Activated CD4-positive, alpha-beta memory T cell treated with anti-CD3 and anti-CD28 coated beads for 36 hours (primary cell): ENCODE data around the gene GARNL3. TPM values are rescaled to one million over a fixed set of nuclear protein-coding genes. Genes with fewer than 3 reads are reported as not detected.

Source experiments
- CTCF ChIA-PET: fragments of 350-600 bp; sonication (Branson Sonifier 250); formaldehyde crosslinking; loops from one replicate; lab custom pipeline; 2021; ENCODE audit warnings: antibody characterized with exemption, inconsistent platforms; lab: Charles Lee
- POLR2A ChIA-PET: fragments of 350-600 bp; sonication (Branson Sonifier 250); formaldehyde crosslinking; loops from one replicate; lab custom pipeline; 2021; ENCODE audit warnings: antibody characterized with exemption; lab: Charles Lee
- DNase-seq: peaks from one replicate; pipeline ENCODE4 v3.0.0-alpha.2; 2020
- H3K27ac Mint-ChIP-seq: one replicate; pipeline ENCODE4 v1.8.0; 2021; ENCODE audit warnings: mixed read lengths
- H3K27me3 Mint-ChIP-seq: one replicate; pipeline ENCODE4 v1.8.0; 2021; ENCODE audit warnings: mixed read lengths
- H3K36me3 Mint-ChIP-seq: one replicate; pipeline ENCODE4 v1.8.0; 2021; ENCODE audit warnings: mixed read lengths
- H3K4me1 Mint-ChIP-seq: one replicate; pipeline ENCODE4 v1.8.0; 2021; ENCODE audit warnings: low read depth, mixed read lengths
- H3K4me3 Mint-ChIP-seq: one replicate; pipeline ENCODE4 v1.8.0; 2021; ENCODE audit warnings: mild to moderate bottlenecking, mixed read lengths
- H3K9me3 Mint-ChIP-seq: one replicate; pipeline ENCODE4 v1.8.0; 2021; ENCODE audit warnings: mixed read lengths
- intact Hi-C: fragments of 100-400 bp; cut with micrococcal nuclease; formaldehyde crosslinking; loops from one replicate; pipeline ENCODE4 v1.15.1; 2023
- total RNA-seq, 2 experiments: library from RNA; stranded (reverse); gene quantifications; one replicate each; pipeline ENCODE4 v1.2.3, GENCODE V29; 2021

GARNL3 gene
- total RNA-seq, 2 experiments from 2014 or later, result 3.5 to 3.9 TPM

- ChIA-PET POLR2A (no interaction called here), CTCF (no interaction called here)
- intact Hi-C loops, result no loop called here
Observed at GRCh38 chr9:127361561-127361960, 97.0 kb downstream of the GARNL3 start.

DNA sequence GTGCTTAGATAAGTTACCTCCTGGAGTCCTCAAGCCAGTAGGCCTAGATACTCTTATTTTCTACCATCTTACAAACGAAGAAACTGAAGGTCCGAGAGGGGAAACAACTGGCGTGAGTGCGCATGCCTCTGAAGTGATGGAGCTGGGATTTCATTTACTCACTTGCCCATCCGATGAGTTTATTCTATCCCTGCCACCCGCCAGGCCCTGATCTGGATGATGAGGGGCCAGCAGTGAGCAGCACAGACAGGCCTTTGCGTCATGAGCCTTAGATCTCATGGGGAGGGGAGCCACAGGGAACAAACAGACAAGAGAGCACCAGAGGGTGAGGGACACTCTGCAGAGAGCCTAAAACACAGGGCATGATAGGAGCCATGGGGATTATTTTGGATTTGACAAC is 98.3 kb downstream of the GARNL3 start:
- POLR2A ChIA-PET, result no interaction called here
- no peaks in the 10 kb centered on the region for H3K36me3 Mint-ChIP-seq
- no peak for DNase-seq
- peaks cover 7% of the 10 kb centered on the region for H3K27me3 Mint-ChIP-seq
- no peaks in the 10 kb centered on the region for H3K9me3 Mint-ChIP-seq
- H3K27ac Mint-ChIP-seq, result no peak overlapping the region
- CTCF ChIA-PET, result no interaction called here
- H3K4me1 Mint-ChIP-seq, result no peaks in the 10 kb centered on the region
- intact Hi-C loops, result no loop called here
- H3K4me3 Mint-ChIP-seq, result no peak overlapping the region

More at GRCh38 chr9:127361561-127361960, 97.0 kb downstream of the GARNL3 start:
- Mint-ChIP-seq H3K4me3 (no peak overlapping the region), H3K4me1 (no peaks in the 10 kb centered on the region), H3K9me3 (no peaks in the 10 kb centered on the region), H3K27me3 (peaks cover 3% of the 10 kb centered on the region), H3K27ac (no peak overlapping the region), H3K36me3 (no peaks in the 10 kb centered on the region)
- DNase-seq, result no peak

GRCh38 chr9:127365461-127365860 is 100.9 kb downstream of the GARNL3 start:
- Mint-ChIP-seq H3K9me3 (no peaks in the 10 kb centered on the region), H3K36me3 (no peaks in the 10 kb centered on the region), H3K27me3 (peaks cover 25% of the 10 kb centered on the region), H3K4me3 (no peak overlapping the region), H3K4me1 (no peaks in the 10 kb centered on the region), H3K27ac (no peak overlapping the region)
- intact Hi-C loops, result no loop called here
- DNase-seq, result no peak
- ChIA-PET CTCF (no interaction called here), POLR2A (no interaction called here)

GRCh38 chr9:127366594-127366993 is 102.0 kb downstream of the GARNL3 start:
- Mint-ChIP-seq H3K9me3 (no peaks in the 10 kb centered on the region), H3K27me3 (peaks cover 34% of the 10 kb centered on the region), H3K4me1 (no peaks in the 10 kb centered on the region), H3K4me3 (no peak overlapping the region), H3K27ac (no peak overlapping the region), H3K36me3 (no peaks in the 10 kb centered on the region)
- DNase-seq, result no peak
- ChIA-PET CTCF (no interaction called here), POLR2A (no interaction called here)
- intact Hi-C loops, result no loop called here

- no peak overlapping the region for H3K27ac Mint-ChIP-seq
- POLR2A ChIA-PET, result no interaction called here
- no peaks in the 10 kb centered on the region for H3K36me3 Mint-ChIP-seq
- intact Hi-C loops, result no loop called here
- CTCF ChIA-PET, result no interaction called here
- no peak for DNase-seq
- H3K4me3 Mint-ChIP-seq, result no peak overlapping the region
- no peaks in the 10 kb centered on the region for H3K4me1 Mint-ChIP-seq
- no peaks in the 10 kb centered on the region for H3K9me3 Mint-ChIP-seq
- H3K27me3 Mint-ChIP-seq, result peaks cover 46% of the 10 kb centered on the region
Observed at GRCh38 chr9:127368852-127369402, 104.4 kb downstream of the GARNL3 start.

DNA sequence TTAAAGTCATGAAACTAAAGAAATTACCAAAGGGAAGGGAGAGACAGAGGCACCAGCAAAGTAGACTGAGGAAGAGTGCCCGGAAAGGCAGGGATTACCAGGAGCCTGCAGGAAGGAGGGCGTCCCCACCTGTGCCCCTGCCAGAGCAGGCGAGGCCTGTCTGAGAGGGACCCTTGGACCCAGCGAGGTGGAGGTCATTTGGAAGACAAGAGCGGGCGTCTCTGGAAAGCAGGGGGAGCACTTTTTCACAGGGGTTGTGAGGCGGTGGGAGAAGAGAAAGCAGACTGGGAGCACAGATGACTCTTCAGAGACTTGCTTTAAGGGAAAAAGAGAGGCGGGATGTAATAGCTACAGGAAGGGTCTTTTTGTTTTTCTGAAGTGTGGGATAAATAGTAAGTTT is 104.9 kb downstream of the GARNL3 start:
- Mint-ChIP-seq H3K4me3 (no peak overlapping the region), H3K27me3 (peaks cover 47% of the 10 kb centered on the region), H3K9me3 (no peaks in the 10 kb centered on the region), H3K27ac (no peak overlapping the region), H3K4me1 (no peaks in the 10 kb centered on the region), H3K36me3 (no peaks in the 10 kb centered on the region)
- intact Hi-C loops, result no loop called here
- DNase-seq, result no peak
- ChIA-PET POLR2A (no interaction called here), CTCF (no interaction called here)

DNA sequence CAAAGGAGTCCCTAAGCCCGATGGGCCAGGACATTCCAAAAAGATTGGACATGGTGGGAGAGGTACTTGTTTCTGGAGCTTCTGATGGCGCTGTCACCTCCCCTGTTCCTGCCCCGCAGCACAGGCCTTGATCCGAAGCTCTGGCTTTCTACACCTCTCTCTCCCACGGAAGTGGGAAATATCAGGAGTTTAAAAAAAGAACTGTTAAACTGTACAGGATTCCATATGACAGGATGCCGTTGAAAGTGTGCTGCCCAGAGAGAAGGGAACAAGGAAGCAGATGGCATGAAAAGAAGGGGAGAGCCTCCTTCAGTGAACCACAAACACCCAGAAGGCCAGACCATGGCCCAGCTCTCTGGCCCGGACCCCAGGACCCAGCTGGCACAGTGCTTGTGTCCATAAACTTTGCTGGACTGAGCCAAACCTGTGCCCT is 105.6 kb downstream of the GARNL3 start:
- POLR2A ChIA-PET, result no interaction called here
- Mint-ChIP-seq H3K27me3 (peaks cover 51% of the 10 kb centered on the region), H3K4me1 (no peaks in the 10 kb centered on the region), H3K27ac (no peak overlapping the region), H3K36me3 (no peaks in the 10 kb centered on the region), H3K4me3 (no peak overlapping the region), H3K9me3 (no peaks in the 10 kb centered on the region)
- no peak for DNase-seq
- intact Hi-C loops, result no loop called here
- CTCF ChIA-PET, result no interaction called here

DNA sequence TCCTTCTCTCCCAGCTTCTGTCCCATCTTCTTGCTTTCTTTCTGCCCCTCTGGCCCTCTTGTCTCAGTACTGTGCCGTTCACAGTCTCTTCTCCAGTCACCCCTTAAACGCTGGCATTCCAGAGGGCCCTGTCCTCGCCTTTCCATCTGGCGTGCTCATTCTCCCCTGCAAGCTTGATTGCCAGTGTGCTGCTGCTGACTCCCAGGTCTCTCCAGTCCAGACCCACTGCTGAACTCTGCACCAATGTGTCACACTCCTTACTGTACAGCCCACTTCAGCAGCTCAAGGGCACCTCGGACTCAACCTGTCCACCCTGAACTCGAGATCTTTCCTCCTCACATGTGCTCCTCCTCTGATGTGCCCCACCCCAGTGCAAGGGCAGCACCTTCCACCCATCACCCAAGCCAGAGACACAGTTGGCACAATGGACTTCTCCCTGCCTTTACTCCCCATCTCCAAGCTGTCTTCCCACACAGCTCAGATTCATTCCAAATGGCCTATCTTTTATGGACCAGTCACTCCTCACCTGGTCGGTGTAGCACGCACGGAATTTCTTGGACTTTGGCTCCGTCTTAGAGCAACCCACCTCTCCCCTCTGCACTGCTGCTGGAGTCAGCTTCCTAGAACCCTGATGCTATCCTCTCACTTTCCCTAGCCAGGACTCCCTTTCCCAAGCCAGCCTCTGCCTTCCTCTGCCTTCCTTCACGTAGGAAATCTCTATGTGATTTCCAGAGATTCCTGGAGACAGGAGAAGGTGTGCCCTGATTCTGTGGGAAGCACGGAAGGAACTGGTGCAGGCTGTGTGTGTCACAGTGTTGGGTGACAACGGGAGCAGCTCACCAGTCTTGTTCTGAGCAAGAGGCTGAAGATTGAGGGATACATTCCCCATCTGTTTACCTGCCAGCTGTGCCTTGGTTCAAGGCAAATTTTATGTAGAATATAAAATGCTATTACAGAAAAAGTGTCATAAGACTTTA is 106.4 kb downstream of the GARNL3 start:
- Mint-ChIP-seq H3K27ac (no peak overlapping the region), H3K27me3 (peaks cover 58% of the 10 kb centered on the region), H3K4me3 (no peak overlapping the region), H3K4me1 (no peaks in the 10 kb centered on the region), H3K36me3 (no peaks in the 10 kb centered on the region), H3K9me3 (no peaks in the 10 kb centered on the region)
- CTCF ChIA-PET, result no interaction called here
- DNase-seq, result no peak
- intact Hi-C loops, result no loop called here
- POLR2A ChIA-PET, result no interaction called here

- no peaks in the 10 kb centered on the region for H3K4me1 Mint-ChIP-seq
- peaks cover 3% of the 10 kb centered on the region for H3K36me3 Mint-ChIP-seq
- CTCF ChIA-PET, result no interaction called here
- POLR2A ChIA-PET, result no interaction called here
- intact Hi-C loops, result no loop called here
- peaks cover 8% of the 10 kb centered on the region for H3K9me3 Mint-ChIP-seq
- DNase-seq, result no peak
- H3K27ac Mint-ChIP-seq, result no peak overlapping the region
- H3K4me3 Mint-ChIP-seq, result no peak overlapping the region
- peaks cover 54% of the 10 kb centered on the region for H3K27me3 Mint-ChIP-seq
Observed at GRCh38 chr9:127380479-127380878, 115.9 kb downstream of the GARNL3 start.

GRCh38 chr9:127382541-127382940 is 118.0 kb downstream of the GARNL3 start:
- H3K4me3 Mint-ChIP-seq, result no peak overlapping the region
- POLR2A ChIA-PET, result no interaction called here
- peaks cover 3% of the 10 kb centered on the region for H3K36me3 Mint-ChIP-seq
- H3K27me3 Mint-ChIP-seq, result peaks cover 60% of the 10 kb centered on the region
- peaks cover 8% of the 10 kb centered on the region for H3K9me3 Mint-ChIP-seq
- peaks cover 3% of the 10 kb centered on the region for H3K4me1 Mint-ChIP-seq
- intact Hi-C loops, result no loop called here
- no peak overlapping the region for H3K27ac Mint-ChIP-seq
- no peak for DNase-seq
- CTCF ChIA-PET, result no interaction called here

DNA sequence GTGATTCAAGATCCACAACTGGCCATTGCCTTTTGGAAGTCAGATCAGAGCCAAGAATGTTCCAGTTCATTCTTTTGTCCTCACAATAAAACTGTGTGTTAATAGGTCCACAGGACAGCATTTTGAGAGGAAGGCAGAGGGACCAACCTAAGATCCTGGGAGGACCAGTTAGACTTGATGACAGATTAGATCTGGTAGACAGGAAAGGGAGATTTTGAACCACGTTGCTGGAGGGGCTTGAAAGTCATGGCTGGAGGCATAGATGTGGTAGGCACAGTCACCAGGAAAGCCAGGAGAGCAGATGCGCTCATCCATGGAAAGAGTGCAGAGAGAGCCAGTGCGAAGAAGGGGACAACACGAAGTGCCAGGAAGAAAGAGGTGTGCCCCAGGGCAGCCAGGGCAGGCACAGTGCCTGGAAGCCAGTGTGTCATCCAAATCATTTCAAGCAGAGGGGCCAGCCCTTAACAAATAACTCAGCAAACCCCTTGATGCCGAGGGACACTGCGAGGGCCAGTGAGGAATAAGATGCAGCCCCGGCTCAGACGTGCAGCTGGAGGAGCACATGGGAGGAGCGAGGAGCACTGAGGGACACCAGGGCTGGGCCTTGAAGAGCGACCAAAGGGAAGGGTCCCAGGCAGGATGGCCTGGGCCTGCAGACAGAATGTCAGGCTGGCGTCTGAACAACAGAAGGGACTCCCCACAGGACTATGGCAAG is 119.6 kb downstream of the GARNL3 start:
- DNase-seq, result no peak
- intact Hi-C loops, result no loop called here
- CTCF ChIA-PET, result interaction anchor here (0.6 to 1.2 kb wide), 2 partner anchors 545 to 985 kb away, joined by 3 read pairs; no protein-coding TSS in a partner anchor
- H3K4me3 Mint-ChIP-seq, result no peak overlapping the region
- peaks cover 55% of the 10 kb centered on the region for H3K27me3 Mint-ChIP-seq
- peaks cover 3% of the 10 kb centered on the region for H3K9me3 Mint-ChIP-seq
- no peak overlapping the region for H3K27ac Mint-ChIP-seq
- peaks cover 3% of the 10 kb centered on the region for H3K36me3 Mint-ChIP-seq
- peaks cover 18% of the 10 kb centered on the region for H3K4me1 Mint-ChIP-seq
- POLR2A ChIA-PET, result no interaction called here

DNA sequence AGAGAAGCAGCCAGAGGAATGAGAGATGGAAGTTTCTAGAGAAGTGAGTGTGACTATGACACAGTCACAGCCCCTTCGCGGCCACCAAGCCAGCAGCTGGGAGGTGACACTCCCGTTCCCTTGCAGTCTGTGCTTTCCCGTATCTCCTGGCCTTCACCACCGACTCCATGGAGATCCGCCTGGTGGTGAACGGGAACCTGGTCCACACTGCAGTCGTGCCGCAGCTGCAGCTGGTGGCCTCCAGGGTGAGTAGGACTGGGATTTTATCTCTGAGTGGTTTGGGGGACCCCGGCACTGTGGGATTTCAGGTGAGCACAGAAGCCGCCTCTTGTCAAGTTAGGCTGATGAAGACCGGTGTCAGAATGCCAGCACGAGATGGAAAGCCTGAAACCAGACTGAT is 120.3 kb downstream of the GARNL3 start:
- intact Hi-C loops, result no loop called here
- H3K4me3 Mint-ChIP-seq, result no peak overlapping the region
- ChIA-PET POLR2A (no interaction called here), CTCF (interaction anchor here (0.6 to 1.2 kb wide), 2 partner anchors 546 to 986 kb away, joined by 3 read pairs; no protein-coding TSS in a partner anchor)
- peaks cover 54% of the 10 kb centered on the region for H3K27me3 Mint-ChIP-seq
- H3K9me3 Mint-ChIP-seq, result no peaks in the 10 kb centered on the region
- H3K4me1 Mint-ChIP-seq, result peaks cover 24% of the 10 kb centered on the region
- no peak for DNase-seq
- no peak overlapping the region for H3K27ac Mint-ChIP-seq
- H3K36me3 Mint-ChIP-seq, result no peaks in the 10 kb centered on the region
